Astrocyte of the spinal cord (primary cell): ENCODE data around the gene GJB3.
"Not testable (repeated sequence)": the region's sequence is repeated elsewhere in the genome, so short reads cannot be mapped to it uniquely, and the experiment has no call there.

Experiments used
- DNase-seq: peaks from one replicate; pipeline ENCODE4 v3.0.0; 2011; ENCODE audit warnings: low read depth, low spot score
- H3K4me3 ChIP-seq: 2 replicates; pipeline ENCODE4 v1.5.1; 2011; ENCODE audit warnings: low read depth, mild to moderate bottlenecking, low read length, moderate library complexity
- in situ Hi-C: cut with HindIII; loops from 2 replicates; pipeline ENCODE4 v1.10.0; 2017; ENCODE audit warnings: low sequenced_read_pairs
- TF ChIP-seq, protein P1 (sequence below): IDR thresholded peaks from 2 replicates; pipeline ENCODE4 v1.5.1; 2012; ENCODE audit warnings: low read depth, mild to moderate bottlenecking, low read length, inconsistent platforms

Gene GJB3

DNA sequence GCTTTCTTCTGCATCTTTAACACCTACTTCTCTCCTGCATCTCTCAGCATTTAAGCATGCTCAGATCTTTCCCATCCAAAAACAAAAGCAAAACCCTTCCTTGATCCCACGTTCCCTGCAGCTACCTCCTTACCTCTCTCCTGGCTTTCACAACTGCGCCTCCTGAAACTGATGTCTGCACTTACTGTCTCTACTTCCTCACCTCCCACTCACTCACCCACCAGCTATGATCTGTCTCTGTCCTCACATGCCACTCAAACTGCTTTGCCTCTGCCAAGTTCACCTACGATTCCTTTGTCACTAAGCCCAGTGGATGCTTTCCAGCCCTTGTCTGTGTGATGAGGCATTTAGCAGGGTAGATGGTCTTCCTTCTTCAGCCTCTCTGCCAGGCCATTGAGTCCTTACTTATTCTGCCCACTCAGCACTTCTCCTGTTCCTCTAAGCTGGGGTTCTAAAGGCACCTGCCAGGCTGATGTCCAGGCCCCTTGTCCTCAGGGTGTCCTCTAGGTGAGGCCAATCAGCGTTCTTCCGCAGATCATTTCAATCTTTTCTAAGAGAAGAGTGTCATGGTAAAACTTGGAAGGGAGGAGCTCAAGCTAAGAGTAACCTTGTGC lies 10.0 kb upstream of the GJB3 start:
- TF ChIP-seq, protein P1, sequence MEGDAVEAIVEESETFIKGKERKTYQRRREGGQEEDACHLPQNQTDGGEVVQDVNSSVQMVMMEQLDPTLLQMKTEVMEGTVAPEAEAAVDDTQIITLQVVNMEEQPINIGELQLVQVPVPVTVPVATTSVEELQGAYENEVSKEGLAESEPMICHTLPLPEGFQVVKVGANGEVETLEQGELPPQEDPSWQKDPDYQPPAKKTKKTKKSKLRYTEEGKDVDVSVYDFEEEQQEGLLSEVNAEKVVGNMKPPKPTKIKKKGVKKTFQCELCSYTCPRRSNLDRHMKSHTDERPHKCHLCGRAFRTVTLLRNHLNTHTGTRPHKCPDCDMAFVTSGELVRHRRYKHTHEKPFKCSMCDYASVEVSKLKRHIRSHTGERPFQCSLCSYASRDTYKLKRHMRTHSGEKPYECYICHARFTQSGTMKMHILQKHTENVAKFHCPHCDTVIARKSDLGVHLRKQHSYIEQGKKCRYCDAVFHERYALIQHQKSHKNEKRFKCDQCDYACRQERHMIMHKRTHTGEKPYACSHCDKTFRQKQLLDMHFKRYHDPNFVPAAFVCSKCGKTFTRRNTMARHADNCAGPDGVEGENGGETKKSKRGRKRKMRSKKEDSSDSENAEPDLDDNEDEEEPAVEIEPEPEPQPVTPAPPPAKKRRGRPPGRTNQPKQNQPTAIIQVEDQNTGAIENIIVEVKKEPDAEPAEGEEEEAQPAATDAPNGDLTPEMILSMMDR: no peak
- no peak for DNase-seq
- in situ Hi-C loops: no loop called here
- H3K4me3 ChIP-seq: no peak overlapping the region

DNA sequence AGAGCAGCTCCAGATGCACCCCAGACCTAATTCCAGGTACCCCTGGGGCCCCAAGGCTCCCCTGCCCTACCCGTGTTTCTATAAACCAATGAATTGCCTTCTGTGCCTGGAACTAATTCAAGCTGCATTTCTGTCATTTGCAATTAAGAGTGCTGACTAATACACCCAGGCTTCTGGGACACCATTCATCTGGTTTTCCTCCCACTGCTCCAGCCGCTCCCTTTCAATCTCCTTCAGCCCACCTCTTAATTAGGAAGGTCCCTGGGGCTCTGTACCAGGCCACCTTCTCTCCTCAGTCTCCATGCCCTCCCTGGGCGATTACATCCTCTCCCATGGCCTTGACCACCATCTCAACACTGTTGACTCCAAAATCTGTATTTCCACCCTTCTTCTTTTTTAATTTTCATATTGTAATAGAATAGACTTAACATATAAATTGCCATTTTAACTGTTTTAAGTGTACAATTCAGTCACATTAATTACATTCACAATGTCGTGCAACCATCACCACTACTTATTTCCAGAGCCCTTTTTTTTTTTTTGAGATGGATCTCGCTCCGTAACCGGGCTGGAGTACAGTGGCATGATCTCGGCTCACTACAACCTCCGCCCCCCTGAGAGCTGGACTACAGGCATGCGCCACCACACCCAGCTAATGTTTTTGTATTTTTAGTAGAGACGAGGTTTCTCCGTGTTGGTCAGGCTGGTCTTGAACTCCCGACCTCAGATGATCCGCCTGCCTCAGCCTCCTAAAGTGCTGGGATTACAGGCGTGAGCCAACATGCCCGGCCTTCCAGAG lies 9.2 kb upstream of the GJB3 start:
- DNase-seq: no peak
- H3K4me3 ChIP-seq: no peak overlapping the region
- TF ChIP-seq, protein P1: no peak
- in situ Hi-C loops: no loop called here

DNA sequence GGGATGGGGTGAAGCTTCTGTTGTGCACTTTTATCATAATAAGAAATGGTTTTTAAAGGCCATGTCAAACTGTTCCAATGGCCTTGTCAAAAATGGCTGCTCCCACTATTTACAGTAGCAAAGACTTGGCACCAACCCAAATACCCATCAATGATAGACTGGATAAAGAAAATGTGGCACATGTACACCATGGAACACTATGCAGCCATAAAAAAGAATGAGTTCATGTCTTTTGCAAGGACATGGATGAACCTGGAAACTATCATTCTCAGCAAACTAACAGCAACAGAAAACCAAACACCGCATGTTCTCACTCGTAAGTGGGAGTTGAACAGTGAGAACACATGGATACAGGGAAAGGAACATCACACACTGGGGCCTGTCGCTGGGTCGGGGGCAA lies 7.9 kb upstream of the GJB3 start:
- in situ Hi-C loops, DNase-seq: not testable (repeated sequence)

DNA sequence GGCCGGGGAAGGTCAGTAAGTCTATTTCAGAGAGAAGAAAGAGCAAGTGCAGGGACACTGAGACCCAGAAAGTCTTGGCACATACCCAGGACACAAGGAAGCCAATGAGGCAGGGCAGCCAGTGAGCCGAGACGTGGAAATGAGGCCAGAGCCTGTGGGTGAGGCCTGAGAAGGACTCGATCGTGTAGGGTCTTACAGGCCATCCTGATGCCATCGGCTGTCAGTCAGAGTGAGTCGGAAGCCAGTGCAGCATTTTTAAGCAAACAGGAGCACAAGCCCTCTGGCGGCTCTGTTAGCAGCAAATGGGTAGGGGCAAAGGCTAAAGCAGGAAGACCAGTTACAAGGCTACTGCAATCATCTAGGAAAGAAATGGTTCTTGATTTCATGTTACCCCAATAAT lies 6.1 kb upstream of the GJB3 start:
- TF ChIP-seq, protein P1: no peak
- no peak for DNase-seq
- H3K4me3 ChIP-seq: no peak overlapping the region
- in situ Hi-C loops: no loop called here

More for the DNA sequence above, 7.9 kb upstream of the GJB3 start:
- H3K4me3 ChIP-seq: not testable (repeated sequence)

DNA sequence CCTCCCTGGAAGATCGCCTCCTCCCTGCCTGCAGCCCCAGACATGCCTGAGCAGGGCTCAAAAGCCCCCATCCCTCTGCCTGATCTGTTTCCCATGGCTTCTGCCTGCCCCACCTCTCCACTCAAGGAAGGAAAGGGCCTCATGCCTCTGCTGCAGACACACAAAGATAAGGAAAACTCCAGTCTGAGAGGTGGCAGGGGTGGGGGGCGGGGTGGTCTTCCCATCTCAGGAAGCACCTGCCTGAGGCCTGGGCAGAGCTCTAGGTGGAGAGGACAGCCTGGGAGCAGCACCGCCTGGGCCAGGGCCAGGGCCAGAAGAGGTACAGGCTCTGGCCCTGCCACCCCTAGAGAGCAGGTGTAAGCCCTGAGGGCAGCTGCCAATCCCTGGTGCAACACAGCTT lies 4.1 kb upstream of the GJB3 start:
- no peak overlapping the region for H3K4me3 ChIP-seq
- no peak for DNase-seq
- TF ChIP-seq, protein P1: no peak
- in situ Hi-C loops: no loop called here

DNA sequence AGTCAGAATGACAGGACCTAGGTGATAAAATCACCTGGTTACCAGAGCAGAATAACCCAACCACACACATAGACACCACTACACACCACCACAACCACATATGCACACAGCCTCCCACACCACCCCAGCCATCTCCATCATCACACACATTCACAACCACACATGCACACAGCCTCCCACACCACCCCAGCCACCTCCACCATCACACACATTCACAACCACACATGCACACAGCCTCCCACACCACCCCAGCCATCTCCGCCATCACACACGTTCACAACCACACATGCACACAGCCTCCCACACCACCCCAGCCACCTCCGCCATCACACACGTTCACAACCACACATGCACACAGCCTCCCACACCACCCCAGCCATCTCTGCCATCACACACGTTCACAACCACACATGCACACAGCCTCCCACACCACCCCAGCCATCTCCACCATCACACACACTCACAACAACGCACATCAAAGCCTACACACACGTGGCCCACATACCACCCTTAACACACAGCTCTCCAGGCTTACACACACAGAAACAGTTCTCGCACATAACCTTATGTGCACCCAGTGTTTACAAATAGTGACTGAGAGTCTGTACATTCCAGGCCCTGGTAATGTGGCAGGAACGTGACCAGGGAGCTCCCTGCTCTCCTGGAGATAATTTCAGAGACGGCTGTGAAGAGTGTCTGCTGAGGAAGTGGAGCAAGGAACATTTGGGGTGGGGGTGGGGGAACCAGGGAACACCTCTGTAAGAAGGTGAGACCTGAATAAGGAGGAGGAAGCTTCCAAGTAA lies 3.3 kb upstream of the GJB3 start:
- in situ Hi-C loops: no loop called here
- DNase-seq: no peak
- TF ChIP-seq, protein P1: no peak
- H3K4me3 ChIP-seq: no peak overlapping the region
